Stomach (tissue), 9 donors: Measurements from ENCODE around the gene ZNF679. TPM values are rescaled to one million over a fixed set of nuclear protein-coding genes. Genes with fewer than 3 reads are reported as not detected.
A peak's percentile ranks its signal among the peaks of the same experiment; 100 is the strongest.

ENCODE experiments used
- DNase-seq, 2 donors: peaks; one replicate each; pipeline versions ENCODE4 v3.0.0 to v3.0.0-alpha.2; 2013 to 2019
- H3K27ac ChIP-seq, 5 donors: fragments of 200-600 bp in 4 of 5; sonication (generic) in 4 of 5; one replicate each; pipeline ENCODE4 v1.5.1; 2013 to 2019; ENCODE audit warnings: mild to moderate bottlenecking in 1 of 5, moderate library complexity in 1 of 5
- H3K27me3 ChIP-seq, 3 donors: fragments of 200-600 bp; sonication (generic); one replicate each; pipeline ENCODE4 v1.5.1; 2017 to 2019; ENCODE audit warnings: mixed run types in 1 of 3
- H3K36me3 ChIP-seq, 4 donors: fragments of 200-600 bp; sonication (generic); 1 replicate in 3 of 4; 2 replicates in 1 of 4; pipeline ENCODE4 v1.5.1; 2016 to 2019
- H3K4me1 ChIP-seq, 4 donors: fragments of 200-600 bp; sonication (generic); one replicate each; pipeline ENCODE4 v1.5.1; 2016 to 2019
- H3K4me3 ChIP-seq, 4 donors: fragments of 200-600 bp; sonication (generic) in 3 of 4; one replicate each; pipeline ENCODE4 v1.5.1; 2016 to 2019; ENCODE audit warnings: mild to moderate bottlenecking in 1 of 4
- H3K9me3 ChIP-seq, 4 donors: fragments of 200-600 bp; sonication (generic); one replicate each; pipeline ENCODE4 v1.5.1; 2016 to 2019
- CTCF ChIP-seq, 7 experiments: fragments of 450-650 bp in 4 of 7; fragments of 200-600 bp in 3 of 7; sonication (generic) in 3 of 7; IDR thresholded peaks; one replicate each; pipeline ENCODE4 v1.5.1; 2016 to 2019; ENCODE audit warnings: antibody characterized with exemption in 7 of 7, control low read depth in 2 of 7, mild to moderate bottlenecking in 1 of 7
- EP300 ChIP-seq: sonication (generic); formaldehyde crosslinking; IDR thresholded peaks from one replicate; pipeline ENCODE4 v1.6.1; 2017; ENCODE audit warnings: antibody characterized with exemption
- POLR2A ChIP-seq, 4 donors: fragments of 450-650 bp; IDR thresholded peaks; one replicate each; pipeline ENCODE4 v1.6.1; 2016; ENCODE audit warnings: antibody characterized with exemption in 4 of 4, control low read depth in 2 of 4, mild to moderate bottlenecking in 1 of 4, moderate library complexity in 1 of 4
- POLR2AphosphoS5 ChIP-seq, 3 donors: sonication (generic); formaldehyde crosslinking; IDR thresholded peaks; one replicate each; pipeline ENCODE4 v1.6.1; 2016; ENCODE audit warnings: antibody characterized with exemption in 3 of 3
- WGBS, 5 donors: extraction: QIAGEN DNeasy Blood & Tissue Kit in 3 of 5; methylation state at CpG; one replicate each; pipeline versions ENCODE4 v1.1.5 to v1.1.7; 2013 to 2018; 5-methylcytosine and 5-hydroxymethylcytosine counted together
- intact Hi-C: fragments of 100-400 bp; cut with DNase I; formaldehyde crosslinking; loops from one replicate; pipeline ENCODE4 v1.15.1; 2023; ENCODE audit warnings: low total_unique reads
- polyA plus RNA-seq, 3 donors: library from polyadenylated mRNA; stranded (reverse); fragments of 200-250 nt; gene quantifications; one replicate each; pipeline ENCODE4 v1.2.3, GENCODE V29; 2013
- total RNA-seq, 5 donors: library from RNA; depleted of rRNA; stranded (reverse); fragments of >200 nt; gene quantifications; one replicate each; pipeline versions ENCODE4 v1.1.0 to v1.2.3, GENCODE V29; 2014 to 2016
- donor health status: healthy with polysubstance abuse.
- donor health status: Bipolar disorder and iron deficiency.
- donor health status: healthy.

ZNF679 gene
- total and polyA plus RNA-seq, 8 donors, result not detected

GRCh38 chr7:64183126-64183742 lies 45.0 kb upstream of the ZNF679 start:
- WGBS, 5 donors, result 13 to 28% (median 27%) methylated on average over 20 to 31 of the region's 31 CpGs
- TF ChIP-seq EP300 (no peak), POLR2AphosphoS5 (IDR thresholded peaks at IDR 0.05) (no peak), CTCF (IDR thresholded peaks at IDR 0.05) (peak in 5 of 7 experiments; percentile 18 to 77 (median 61))
- intact Hi-C loops, result loop anchor here (10.0 kb wide), 1 partner anchor 432 kb away; no protein-coding TSS in a partner anchor
- peaks cover 0 to 14% (median 3%) of the 10 kb centered on the region in 4 donors for H3K4me1 ChIP-seq
- H3K27me3 ChIP-seq, result peaks cover 0 to 37% (median 0%) of the 10 kb centered on the region in 3 donors
- H3K27ac ChIP-seq, result no peak overlapping the region
- H3K36me3 ChIP-seq, result no peaks in the 10 kb centered on the region
- no peak overlapping the region for H3K4me3 ChIP-seq
- no peak for DNase-seq
- H3K9me3 ChIP-seq, result peaks cover 0 to 59% (median 40%) of the 10 kb centered on the region in 4 donors

GRCh38 chr7:64183827-64184372 lies 44.4 kb upstream of the ZNF679 start:
- TF ChIP-seq EP300, result no peak
- TF ChIP-seq POLR2AphosphoS5 (IDR thresholded peaks at IDR 0.05), result no peak
- no peak overlapping the region for H3K4me3 ChIP-seq
- no peaks in the 10 kb centered on the region for H3K36me3 ChIP-seq
- peaks cover 0 to 60% (median 40%) of the 10 kb centered on the region in 4 donors for H3K9me3 ChIP-seq
- intact Hi-C loops, result loop anchor here (10.0 kb wide), 1 partner anchor 431 kb away; no protein-coding TSS in a partner anchor
- no peak overlapping the region for H3K27ac ChIP-seq
- H3K27me3 ChIP-seq, result peaks cover 0 to 37% (median 0%) of the 10 kb centered on the region in 3 donors
- 92 to 97% (median 95%) methylated on average over 9 to 13 of the region's 13 CpGs; no CpG with 5 or more reads in 1 of the 5 donors for WGBS, 5 donors
- H3K4me1 ChIP-seq, result peaks cover 0 to 14% (median 3%) of the 10 kb centered on the region in 4 donors
- DNase-seq, result no peak

DNA sequence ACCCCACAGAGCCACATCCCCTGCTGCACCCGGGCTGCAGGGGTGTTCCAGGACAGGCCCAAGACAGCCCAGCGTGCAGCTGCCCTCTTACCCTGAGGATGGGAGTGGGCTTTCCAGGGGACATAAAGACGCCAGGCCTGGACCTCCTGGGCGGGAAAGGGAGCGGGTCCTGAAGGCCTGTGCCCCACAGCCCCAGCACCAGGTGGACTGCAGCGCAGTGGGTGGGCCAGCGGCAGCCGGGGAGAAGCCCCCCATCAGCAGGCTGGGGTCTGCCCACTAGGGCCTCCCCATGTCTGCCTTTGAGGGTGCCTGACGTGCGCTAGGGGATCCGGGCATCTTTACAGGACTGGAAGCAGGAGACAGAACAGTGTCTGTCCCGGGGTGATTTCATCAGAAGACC lies 43.9 kb upstream of the ZNF679 start:
- no peak for TF ChIP-seq CTCF (IDR thresholded peaks at IDR 0.05)
- TF ChIP-seq EP300, result no peak
- no peak for TF ChIP-seq POLR2A (IDR thresholded peaks at IDR 0.05)
- no peak for TF ChIP-seq POLR2AphosphoS5 (IDR thresholded peaks at IDR 0.05)
- WGBS, 5 donors, result 86 to 96% (median 90%) methylated on average over 5 to 12 of the region's 12 CpGs
- no peak overlapping the region for H3K27ac ChIP-seq
- intact Hi-C loops, result loop anchor here (10.0 kb wide), 1 partner anchor 430 kb away; no protein-coding TSS in a partner anchor
- H3K9me3 ChIP-seq, result peaks cover 0 to 60% (median 40%) of the 10 kb centered on the region in 4 donors
- H3K4me3 ChIP-seq, result no peak overlapping the region
- H3K4me1 ChIP-seq, result peaks cover 0 to 14% (median 3%) of the 10 kb centered on the region in 4 donors
- DNase-seq, result no peak
- no peaks in the 10 kb centered on the region for H3K36me3 ChIP-seq
- peaks cover 0 to 37% (median 0%) of the 10 kb centered on the region in 3 donors for H3K27me3 ChIP-seq

GRCh38 chr7:64187408-64187807 lies 40.9 kb upstream of the ZNF679 start:
- H3K4me3 ChIP-seq, result no peak overlapping the region
- no peak for TF ChIP-seq EP300
- TF ChIP-seq POLR2AphosphoS5 (IDR thresholded peaks at IDR 0.05), result no peak
- no peak for TF ChIP-seq POLR2A (IDR thresholded peaks at IDR 0.05)
- no peak for TF ChIP-seq CTCF (IDR thresholded peaks at IDR 0.05)
- peaks cover 0 to 9% (median 3%) of the 10 kb centered on the region in 4 donors for H3K4me1 ChIP-seq
- peaks cover 0 to 16% (median 0%) of the 10 kb centered on the region in 3 donors for H3K27me3 ChIP-seq
- peaks cover 0 to 59% (median 42%) of the 10 kb centered on the region in 4 donors for H3K9me3 ChIP-seq
- H3K36me3 ChIP-seq, result no peaks in the 10 kb centered on the region
- H3K27ac ChIP-seq, result no peak overlapping the region
- no peak for DNase-seq
- intact Hi-C loops, result loop anchor here (10.0 kb wide), 1 partner anchor 427 kb away; no protein-coding TSS in a partner anchor
- 40 to 64% (median 53%) methylated on average over 3 of the region's 3 CpGs for WGBS, 5 donors
